CD14-positive monocyte (primary cell): ENCODE measurements around the gene ZBTB49. TPM values are rescaled to one million over a fixed set of nuclear protein-coding genes. Genes with fewer than 3 reads are reported as not detected.

Experiments
- DNase-seq, 3 donors: peaks; one replicate each; pipeline ENCODE4 v3.0.0-alpha.2; 2011 to 2022
- H2AFZ ChIP-seq: 2 replicates; pipeline ENCODE4 v1.6.0; 2012; ENCODE audit warnings: mild to moderate bottlenecking, low read depth, low read length, inconsistent platforms; ENCODE audit not compliant: insufficient read depth, poor library complexity, severe bottlenecking
- H3K27ac ChIP-seq, 2 donors: 1 replicate in 1 of 2; 2 replicates in 1 of 2; pipeline ENCODE4 v1.5.1; 2012 to 2013; ENCODE audit warnings: low read length in 2 of 2, control low read depth in 1 of 2, inconsistent platforms in 1 of 2, low read depth in 1 of 2, mild to moderate bottlenecking in 1 of 2
- H3K27me3 ChIP-seq, 2 donors: one replicate each; pipeline versions ENCODE4 v1.6.0 to v1.6.1; 2011 to 2013; ENCODE audit warnings: low read length in 2 of 2; ENCODE audit not compliant: control insufficient read depth in 2 of 2, insufficient read depth in 2 of 2
- H3K36me3 ChIP-seq, 2 donors: replicated peaks in 1 of 2; 1 replicate in 1 of 2; 2 replicates in 1 of 2; pipeline versions ENCODE4 v1.5.1 to v1.6.1; 2012 to 2013; ENCODE audit warnings: low read length in 2 of 2, control low read depth in 1 of 2, inconsistent platforms in 1 of 2, mild to moderate bottlenecking in 1 of 2; ENCODE audit not compliant: insufficient read depth in 2 of 2, control insufficient read depth in 1 of 2
- H3K4me1 ChIP-seq, 2 donors: 1 replicate in 1 of 2; 2 replicates in 1 of 2; pipeline versions ENCODE4 v1.5.1 to v1.6.1; 2012 to 2013; ENCODE audit warnings: low read length in 2 of 2, control low read depth in 1 of 2, inconsistent platforms in 1 of 2, mild to moderate bottlenecking in 1 of 2, moderate library complexity in 1 of 2; ENCODE audit not compliant: insufficient read depth in 2 of 2, control insufficient read depth in 1 of 2
- H3K4me2 ChIP-seq: replicated peaks from 2 replicates; pipeline ENCODE3; 2012; ENCODE audit warnings: low read length, moderate library complexity, mild to moderate bottlenecking; ENCODE audit not compliant: poor library complexity, severe bottlenecking; ENCODE audit errors: extremely low read depth
- H3K4me3 ChIP-seq, 3 experiments: fragments of 200-600 bp in 1 of 3; sonication (generic) in 1 of 3; replicated peaks in 1 of 3; 1 replicate in 2 of 3; 2 replicates in 1 of 3; pipeline ENCODE4 v1.5.1; 2011 to 2013; ENCODE audit warnings: low read length in 3 of 3, mild to moderate bottlenecking in 3 of 3, control low read depth in 2 of 3, low read depth in 2 of 3, inconsistent platforms in 1 of 3, moderate library complexity in 1 of 3
- H3K79me2 ChIP-seq: 2 replicates; pipeline ENCODE4 v1.6.0; 2012; ENCODE audit warnings: mild to moderate bottlenecking, control low read depth, inconsistent platforms, low read length, moderate library complexity; ENCODE audit not compliant: insufficient read depth
- H3K9ac ChIP-seq: 2 replicates; pipeline ENCODE4 v1.6.0; 2017; ENCODE audit warnings: low read length, mild to moderate bottlenecking; ENCODE audit not compliant: insufficient read depth, poor library complexity, severe bottlenecking
- H3K9me3 ChIP-seq, 2 donors: replicated peaks in 1 of 2; 1 replicate in 1 of 2; 2 replicates in 1 of 2; pipeline versions ENCODE4 v1.5.1 to v1.6.1; 2012 to 2013; ENCODE audit warnings: low read length in 2 of 2, control low read depth in 1 of 2; ENCODE audit not compliant: control insufficient read depth in 1 of 2, insufficient read depth in 1 of 2
- H4K20me1 ChIP-seq: 2 replicates; pipeline ENCODE4 v1.6.0; 2012; ENCODE audit warnings: mild to moderate bottlenecking, low read length, control low read depth, moderate library complexity; ENCODE audit not compliant: insufficient read depth
- H3K27ac Mint-ChIP-seq, 7 donors: one replicate each; pipeline ENCODE4 v1.8.0; 2020; ENCODE audit warnings: mild to moderate bottlenecking in 7 of 7, mixed read lengths in 7 of 7, moderate library complexity in 6 of 7, inconsistent platforms in 2 of 7
- H3K27me3 Mint-ChIP-seq, 3 donors: one replicate each; pipeline ENCODE4 v1.8.0; 2021 to 2022; ENCODE audit warnings: low read depth in 3 of 3, mild to moderate bottlenecking in 3 of 3, mixed read lengths in 3 of 3, moderate library complexity in 3 of 3, inconsistent platforms in 1 of 3
- H3K36me3 Mint-ChIP-seq, 2 donors: one replicate each; pipeline ENCODE4 v1.8.0; 2020; ENCODE audit warnings: mixed read lengths in 2 of 2, inconsistent platforms in 1 of 2, mild to moderate bottlenecking in 1 of 2
- H3K4me1 Mint-ChIP-seq: one replicate; pipeline ENCODE4 v1.8.0; 2020; ENCODE audit warnings: mild to moderate bottlenecking, mixed read lengths
- H3K4me3 Mint-ChIP-seq, 2 donors: one replicate each; pipeline ENCODE4 v1.8.0; 2020; ENCODE audit warnings: mild to moderate bottlenecking in 2 of 2, mixed read lengths in 2 of 2, moderate library complexity in 1 of 2
- H3K9me3 Mint-ChIP-seq, 7 donors: one replicate each; pipeline ENCODE4 v1.8.0; 2020 to 2022; ENCODE audit warnings: mixed read lengths in 7 of 7, mild to moderate bottlenecking in 6 of 7, moderate library complexity in 6 of 7, inconsistent platforms in 2 of 7
- WGBS: methylation state at CpG from one replicate; pipeline ENCODE4 v1.1.5; 2013; ENCODE audit warnings: missing lambda C conversion rate; ENCODE audit not compliant: insufficient coverage; 5-methylcytosine and 5-hydroxymethylcytosine counted together
- intact Hi-C, 2 donors: fragments of 100-400 bp; cut with micrococcal nuclease; formaldehyde crosslinking; loops; one replicate each; pipeline versions ENCODE4 v1.15.0 to v1.15.1; 2023
- polyA plus RNA-seq, 3 donors: library from polyadenylated mRNA; depleted of rRNA in 1 of 3; unstranded in 2 of 3; stranded (reverse) in 1 of 3; fragments of 300-500 nt in 2 of 3; fragments of >200 nt in 1 of 3; fragmentation: Illumina TruSeq in 2 of 3; gene quantifications; 1 replicate in 2 of 3; 2 replicates in 1 of 3; pipeline ENCODE4 v1.2.3, GENCODE V29; 2012 to 2021
- TF ChIP-seq, protein P1 (sequence below): fragments of 200-600 bp; IDR thresholded peaks from one replicate; pipeline ENCODE4 v1.8.0; 2022; ENCODE audit warnings: antibody characterized with exemption, mild to moderate bottlenecking

ZBTB49 gene
- polyA plus RNA-seq, 3 donors, result 1.4 to 3.8 (median 1.7) TPM

DNA sequence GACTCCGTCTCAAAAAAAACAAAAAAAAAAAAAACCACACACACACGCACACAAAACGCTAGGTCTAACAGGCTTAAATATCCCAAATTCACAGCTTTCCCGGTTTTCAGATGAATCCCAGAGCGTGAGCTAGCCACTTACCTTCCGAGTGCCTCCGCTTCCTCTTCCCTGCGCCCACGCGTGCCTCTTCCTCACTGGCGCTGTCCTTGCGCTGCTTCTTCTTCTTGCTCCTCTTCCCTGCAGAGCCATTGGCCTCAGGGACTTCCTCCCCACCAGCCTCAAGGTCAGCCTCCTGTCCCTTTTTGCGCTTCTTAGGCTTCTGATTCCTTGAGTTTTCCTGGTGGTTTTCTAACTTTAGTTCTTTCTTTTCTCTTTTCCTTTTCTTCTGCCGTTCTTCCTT, 15.8 kb upstream of the ZBTB49 start:
- H3K27me3 Mint-ChIP-seq, result no peaks in the 10 kb centered on the region
- Histone ChIP-seq H3K79me2 (no peaks in the 10 kb centered on the region), H3K9ac (no peak overlapping the region), H3K4me3 (no peak overlapping the region), H4K20me1 (no peaks in the 10 kb centered on the region), H2AFZ (no peak overlapping the region), H3K9me3 (no peaks in the 10 kb centered on the region), H3K27ac (no peak overlapping the region), H3K36me3 (peaks cover 60 to 81% of the 10 kb centered on the region in 2 donors), H3K4me2 (no peak overlapping the region), H3K4me1 (peaks cover 21 to 29% of the 10 kb centered on the region in 2 donors), H3K27me3 (no peaks in the 10 kb centered on the region)
- intact Hi-C loops, result no loop called here
- TF ChIP-seq, protein P1, sequence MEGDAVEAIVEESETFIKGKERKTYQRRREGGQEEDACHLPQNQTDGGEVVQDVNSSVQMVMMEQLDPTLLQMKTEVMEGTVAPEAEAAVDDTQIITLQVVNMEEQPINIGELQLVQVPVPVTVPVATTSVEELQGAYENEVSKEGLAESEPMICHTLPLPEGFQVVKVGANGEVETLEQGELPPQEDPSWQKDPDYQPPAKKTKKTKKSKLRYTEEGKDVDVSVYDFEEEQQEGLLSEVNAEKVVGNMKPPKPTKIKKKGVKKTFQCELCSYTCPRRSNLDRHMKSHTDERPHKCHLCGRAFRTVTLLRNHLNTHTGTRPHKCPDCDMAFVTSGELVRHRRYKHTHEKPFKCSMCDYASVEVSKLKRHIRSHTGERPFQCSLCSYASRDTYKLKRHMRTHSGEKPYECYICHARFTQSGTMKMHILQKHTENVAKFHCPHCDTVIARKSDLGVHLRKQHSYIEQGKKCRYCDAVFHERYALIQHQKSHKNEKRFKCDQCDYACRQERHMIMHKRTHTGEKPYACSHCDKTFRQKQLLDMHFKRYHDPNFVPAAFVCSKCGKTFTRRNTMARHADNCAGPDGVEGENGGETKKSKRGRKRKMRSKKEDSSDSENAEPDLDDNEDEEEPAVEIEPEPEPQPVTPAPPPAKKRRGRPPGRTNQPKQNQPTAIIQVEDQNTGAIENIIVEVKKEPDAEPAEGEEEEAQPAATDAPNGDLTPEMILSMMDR, result no peak
- peaks cover 28% of the 10 kb centered on the region for H3K4me1 Mint-ChIP-seq
- 97% methylated on average over 11 of the region's 14 CpGs for WGBS
- no peaks in the 10 kb centered on the region for H3K9me3 Mint-ChIP-seq
- DNase-seq, result no peak
- no peak overlapping the region for H3K4me3 Mint-ChIP-seq
- peaks cover 69 to 80% of the 10 kb centered on the region in 2 donors for H3K36me3 Mint-ChIP-seq
- H3K27ac Mint-ChIP-seq, result peak overlapping the region in 4 of 7 donors; percentile 1 to 63 (median 38)

DNA sequence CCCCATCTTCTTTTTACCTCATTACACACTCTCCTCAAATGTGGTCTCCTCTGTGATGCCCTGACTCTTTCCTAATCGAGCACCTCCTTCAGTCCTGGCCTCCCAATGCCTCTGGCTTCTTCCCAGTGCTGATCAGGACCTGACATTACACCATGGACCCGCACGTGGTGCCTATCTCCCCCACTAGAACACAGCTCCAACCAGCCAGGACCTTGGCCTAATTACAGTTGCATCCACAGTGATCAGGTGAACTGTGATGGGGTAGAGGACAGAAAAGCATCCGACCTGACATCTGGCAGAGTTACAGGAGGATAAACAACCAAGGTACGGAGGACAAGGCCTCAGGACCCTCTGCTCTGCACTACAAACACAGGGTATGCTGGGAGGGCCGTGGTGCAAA, 12.5 kb upstream of the ZBTB49 start:
- no peak overlapping the region for H3K9ac ChIP-seq
- no peaks in the 10 kb centered on the region for H3K27me3 ChIP-seq
- H3K4me1 ChIP-seq, result no peaks in the 10 kb centered on the region
- H3K36me3 ChIP-seq, result peaks cover 90 to 99% of the 10 kb centered on the region in 2 donors
- H2AFZ ChIP-seq, result no peak overlapping the region
- TF ChIP-seq, protein P1, result no peak
- H3K4me1 Mint-ChIP-seq, result no peaks in the 10 kb centered on the region
- H3K79me2 ChIP-seq, result no peaks in the 10 kb centered on the region
- 83% methylated on average over 1 of the region's 6 CpGs for WGBS
- peaks cover 70 to 94% of the 10 kb centered on the region in 2 donors for H3K36me3 Mint-ChIP-seq
- no peaks in the 10 kb centered on the region for H4K20me1 ChIP-seq
- peak overlapping the region in 5 of 7 donors; percentile 1 to 27 (median 12) for H3K27ac Mint-ChIP-seq
- H3K9me3 Mint-ChIP-seq, result no peaks in the 10 kb centered on the region
- H3K27me3 Mint-ChIP-seq, result no peaks in the 10 kb centered on the region
- no peak for DNase-seq
- no peak overlapping the region for H3K4me3 Mint-ChIP-seq
- H3K4me3 ChIP-seq, result no peak overlapping the region
- H3K9me3 ChIP-seq, result no peaks in the 10 kb centered on the region
- intact Hi-C loops, result no loop called here
- no peak overlapping the region for H3K4me2 ChIP-seq
- H3K27ac ChIP-seq, result peak overlapping the region in 1 of 2 donors; percentile 23
